ENCODE measurements around the gene SPAG5. TPM values are rescaled to one million over a fixed set of nuclear protein-coding genes. Genes with fewer than 3 reads are reported as not detected.

Gene SPAG5
- total and polyA plus RNA-seq, 9 of the 15 experiments (the other 6 are each of a cell fraction or from before 2014, with no cell fraction given): 94.4 to 286 (median 151) TPM

- no peak overlapping the region for H2AFZ ChIP-seq (ENCODE audit: low read depth, low read length)
- DNase-seq (ENCODE audit: extremely low read depth in 1 of 4, low spot score in 3 of 4): no peak
- no peaks in the 10 kb centered on the region for H3K9me1 ChIP-seq (ENCODE audit: control insufficient read depth, insufficient read depth, low read length)
- no peak overlapping the region for H3K27ac ChIP-seq (ENCODE audit: extremely low read depth, low read depth, low read length)
- H3K27me3 ChIP-seq (ENCODE audit: control insufficient read depth in 2 of 2, insufficient read depth in 2 of 2, low read length in 2 of 2): peaks cover 4 to 29% of the 10 kb centered on the region in 2 experiments; a peak in 3 of 5 replicates
- no peaks in the 10 kb centered on the region for H3K9me3 ChIP-seq (replicated peaks; ENCODE audit: control insufficient read depth, insufficient read depth, low read depth, low read length)
- CTCF ChIA-PET (ENCODE audit: low intra/inter-chr PET ratio): interaction anchor here (1.8 to 5.1 kb wide), 2 partner anchors 47 to 781 kb away, joined by 7 to 69 read pairs; no protein-coding TSS in a partner anchor
- no peak overlapping the region for H3K4me3 ChIP-seq
- H3K4me1 ChIP-seq (replicated peaks in 1 of 2; ENCODE audit: control insufficient read depth in 2 of 2, insufficient read depth in 2 of 2, low read length in 2 of 2): peaks cover 0 to 3% of the 10 kb centered on the region in 2 experiments; a peak in 2 of 5 replicates
- 26% methylated on average over 4 of the region's 4 CpGs for WGBS (ENCODE audit: insufficient coverage, low coverage, missing lambda C conversion rate)
- no peaks in the 10 kb centered on the region for H3K79me2 ChIP-seq (ENCODE audit: control insufficient read depth, insufficient read depth, low read length)
- H3K36me3 ChIP-seq (ENCODE audit: control insufficient read depth, insufficient read depth, low read length): no peaks in the 10 kb centered on the region
- no peak overlapping the region for H3K4me2 ChIP-seq (ENCODE audit: insufficient read depth, low read length)
- H3K9ac ChIP-seq (ENCODE audit: insufficient read depth in 1 of 2, low read depth in 2 of 2, low read length in 2 of 2): no peak overlapping the region
- ATAC-seq: no peak
- POLR2A ChIA-PET: interaction anchor here (0.6 kb wide), 1 partner anchor 49 kb away, joined by 3 read pairs; no protein-coding TSS in a partner anchor
- intact Hi-C loops (cut with micrococcal nuclease): no loop called here
- FAIRE-seq: no peak
- H4K20me1 ChIP-seq (replicated peaks; ENCODE audit: control insufficient read depth, insufficient read depth, low read length): peaks cover 5% of the 10 kb centered on the region; the same call in 1 of the 2 replicates
- no TSS peak for BruUV-seq (replicated peaks)
- in situ Hi-C loops (cut with MboI): no loop called here
- TF ChIP-seq ZNF408 (CRISPR knock-in tag; IDR thresholded peaks at IDR 0.05; ENCODE audit: low read depth) (no peak), ILF3 (IDR thresholded peaks at IDR 0.05; ENCODE audit: borderline replicate concordance) (no peak), IRF9 (tag; IDR thresholded peaks at IDR 0.05) (no peak), MEIS2 (IDR thresholded peaks at IDR 0.05; ENCODE audit: partially characterized antibody) (no peak), CTCF (IDR thresholded peaks at IDR 0.05 in 2 of 3, conservative IDR thresholded peaks at IDR 0.05 in 1 of 3; ENCODE audit: insufficient read depth in 2 of 3, low read depth in 1 of 3, low read length in 3 of 3) (no peak), FIP1L1 (IDR thresholded peaks at IDR 0.05; ENCODE audit: low read depth, low read length, poor library complexity, severe bottlenecking) (no peak), ZNF316 (IDR thresholded peaks at IDR 0.05) (no peak), ZNF24 (IDR thresholded peaks at IDR 0.05) (no peak), TEAD2 (tag; IDR thresholded peaks at IDR 0.05) (no peak), GABPB2 (CRISPR knock-in tag; conservative IDR thresholded peaks at IDR 0.05) (no peak), CREB1 (IDR thresholded peaks at IDR 0.05) (no peak), CREB1 (CRISPR knock-in tag; IDR thresholded peaks at IDR 0.05) (no peak), FOXJ3 (CRISPR knock-in tag; IDR thresholded peaks at IDR 0.05) (no peak), ADNP (tag; IDR thresholded peaks at IDR 0.05) (no peak), E2F1 (CRISPR knock-in tag; IDR thresholded peaks at IDR 0.05) (no peak), THRAP3 (IDR thresholded peaks at IDR 0.05; ENCODE audit: borderline replicate concordance) (no peak), POLR2B (IDR thresholded peaks at IDR 0.05; ENCODE audit: low read depth, partially characterized antibody) (no peak)
Measured at GRCh38 chr17:28541439-28541838, 57.4 kb downstream of the SPAG5 start.

All from K562 (cell line).